ENCODE measurements around the gene KCNAB1. TPM values are rescaled to one million over a fixed set of nuclear protein-coding genes. Genes with fewer than 3 reads are reported as not detected.

Gene KCNAB1
- total and polyA plus RNA-seq, 2 of the 8 experiments (the other 6 are each of a cell fraction or from before 2014, with no cell fraction given) = 0.51 to 2.3 TPM

DNA sequence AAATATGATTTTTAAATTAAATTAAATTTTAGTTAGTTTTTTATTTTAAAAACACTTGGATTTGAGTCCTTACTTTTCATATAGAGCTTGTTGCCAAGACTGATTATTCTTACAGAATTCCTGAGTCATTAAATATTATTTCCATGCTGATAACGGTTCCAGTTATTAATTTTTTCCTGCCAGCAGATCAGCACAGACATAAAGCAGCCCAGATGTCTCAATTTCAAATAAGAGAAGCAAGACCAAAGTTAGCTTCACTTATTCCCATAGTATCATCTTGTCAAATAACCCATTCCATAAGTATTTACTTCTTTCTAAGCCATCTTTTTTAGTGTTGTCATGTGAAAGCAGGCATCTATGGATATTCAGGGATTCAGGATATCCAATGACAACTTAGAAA, 359.2 kb downstream of the KCNAB1 start (continued):
- no peak for TF ChIP-seq HDAC2 (IDR thresholded peaks at IDR 0.05; ENCODE audit: borderline replicate concordance in 1 of 2, low read depth in 2 of 2, low read length in 2 of 2)

Data from H1 (cell line).